PC-3 (cell line): ENCODE data around the gene FRRS1L. TPM values are rescaled to one million over a fixed set of nuclear protein-coding genes. Genes with fewer than 3 reads are reported as not detected.

Experiments
- ATAC-seq: fragments of 200-7000 bp; cut with Tn5 transposase; 2 replicates; pipeline ENCODE4 v1.9.1; 2020; ENCODE audit warnings: mild to moderate bottlenecking, moderate library complexity
- BruUV-seq: library from RNA; stranded (reverse); fragments of 400-500 nt; replicated peaks from 2 replicates; lab custom pipeline; 2021; lab: Mats Ljungman, UMichigan
- CTCF ChIA-PET: fragments of 300-600 bp; sonication (Branson Sonifier 250); formaldehyde crosslinking; loops from one replicate; lab custom pipeline; 2022; ENCODE audit warnings: antibody characterized with exemption; lab: Charles Lee
- POLR2A ChIA-PET: fragments of 300-600 bp; sonication (Branson Sonifier 250); formaldehyde crosslinking; loops from one replicate; lab custom pipeline; 2022; ENCODE audit warnings: antibody characterized with exemption; ENCODE audit not compliant: unreplicated experiment; lab: Charles Lee
- DNase-seq: peaks from one replicate; pipeline ENCODE4 v3.0.0-alpha.2; 2015
- H2AFZ ChIP-seq: fragments of 300-600 bp; sonication (generic); 2 replicates; pipeline ENCODE4 v1.6.0; 2016; ENCODE audit warnings: antibody characterized with exemption, low read length
- H3F3A ChIP-seq: fragments of 300-600 bp; sonication (generic); one replicate; pipeline ENCODE4 v1.6.0; 2017; ENCODE audit warnings: antibody characterized with exemption, low read length, control low read depth, mild to moderate bottlenecking; ENCODE audit not compliant: unreplicated experiment
- H3K27ac ChIP-seq: fragments of 300-600 bp; sonication (generic); 2 replicates; pipeline ENCODE4 v1.5.1; 2016; ENCODE audit warnings: mild to moderate bottlenecking, low read length
- H3K27me3 ChIP-seq: fragments of 300-600 bp; sonication (generic); 2 replicates; pipeline ENCODE4 v1.6.1; 2016; ENCODE audit warnings: low read length, mixed read lengths
- H3K36me3 ChIP-seq: fragments of 300-600 bp; sonication (generic); 2 replicates; pipeline ENCODE4 v1.6.1; 2016; ENCODE audit warnings: low read depth, mixed run types, low read length, mixed read lengths
- H3K4me1 ChIP-seq: fragments of 300-600 bp; sonication (generic); 2 replicates; pipeline ENCODE4 v1.5.1; 2016; ENCODE audit warnings: low read length; ENCODE audit not compliant: insufficient read depth
- H3K4me2 ChIP-seq: fragments of 300-600 bp; sonication (generic); 2 replicates; pipeline ENCODE4 v1.6.0; 2016; ENCODE audit warnings: low read length
- H3K4me3 ChIP-seq: fragments of 300-600 bp; sonication (generic); 2 replicates; pipeline ENCODE4 v1.5.1; 2016; ENCODE audit warnings: mild to moderate bottlenecking, low read length, mixed read lengths
- H3K79me2 ChIP-seq: fragments of 300-600 bp; sonication (generic); 2 replicates; pipeline ENCODE4 v1.6.1; 2017; ENCODE audit warnings: low read length, mixed read lengths
- H3K9ac ChIP-seq: fragments of 300-600 bp; sonication (generic); 2 replicates; pipeline ENCODE4 v1.6.0; 2016; ENCODE audit warnings: mild to moderate bottlenecking, low read length
- H3K9me2 ChIP-seq: fragments of 300-600 bp; sonication (generic); replicated peaks from 2 replicates; pipeline ENCODE4 v1.6.1; 2016; ENCODE audit warnings: mixed run types, low read length, mixed read lengths
- H3K9me3 ChIP-seq: fragments of 300-600 bp; sonication (generic); 2 replicates; pipeline ENCODE4 v1.6.1; 2016; ENCODE audit warnings: low read length, mixed read lengths
- H4K20me1 ChIP-seq: fragments of 300-600 bp; sonication (generic); 2 replicates; pipeline ENCODE4 v1.6.1; 2016; ENCODE audit warnings: low read length, mixed read lengths
- CTCF ChIP-seq: fragments of 300-600 bp; sonication (generic); conservative IDR thresholded peaks from 2 replicates; pipeline ENCODE4 v1.5.1; 2017; ENCODE audit warnings: antibody characterized with exemption, low read depth, mild to moderate bottlenecking, low read length
- EZH2 ChIP-seq: fragments of 300-600 bp; sonication (generic); IDR thresholded peaks from one replicate; pipeline ENCODE4 v1.6.1; 2017; ENCODE audit warnings: antibody characterized with exemption, mild to moderate bottlenecking, low read length; ENCODE audit not compliant: unreplicated experiment
- EZH2phosphoT487 ChIP-seq: fragments of 300-600 bp; sonication (generic); IDR thresholded peaks from 2 replicates; pipeline ENCODE4 v1.6.1; 2018; ENCODE audit warnings: mild to moderate bottlenecking, antibody characterized with exemption, low read length, borderline replicate concordance
- intact Hi-C: fragments of 100-400 bp; cut with micrococcal nuclease; formaldehyde crosslinking; loops from 2 replicates; pipeline ENCODE4 v1.9.0; 2023
- total RNA-seq: library from RNA; depleted of rRNA; stranded (reverse); fragments of >200 nt; gene quantifications from 2 replicates; pipeline ENCODE4 v1.2.3, GENCODE V29; 2014

Gene FRRS1L
- total RNA-seq, 1 experiment from 2014 or later: not detected

DNA sequence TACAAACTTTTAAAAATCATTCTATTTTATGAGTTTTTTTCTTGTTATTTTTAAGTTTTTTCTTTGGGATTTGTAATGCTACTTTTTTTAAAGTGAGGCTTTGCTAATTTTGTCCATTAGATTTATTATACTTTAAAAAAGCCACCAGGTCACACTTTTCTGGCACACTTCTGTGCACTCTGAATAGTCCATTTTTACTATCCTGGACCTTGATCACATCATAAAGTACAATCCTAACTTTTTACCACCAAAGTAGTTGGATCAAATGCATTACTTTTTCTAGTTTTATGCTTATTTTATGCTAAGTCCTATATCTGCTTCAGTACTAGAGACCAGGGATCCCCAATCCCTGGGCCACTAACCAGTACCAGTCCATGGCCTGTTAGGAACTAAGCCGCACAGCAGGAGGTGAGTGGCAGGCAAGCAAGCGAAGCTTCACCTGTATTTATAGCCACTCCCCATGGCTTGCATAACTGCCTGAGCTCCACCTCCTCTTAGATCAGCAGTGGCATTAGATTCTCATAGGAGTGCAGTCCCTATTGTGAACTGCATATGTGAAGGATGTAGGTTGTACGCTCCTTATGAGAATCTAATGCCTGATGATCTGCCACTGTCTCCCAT, 16.0 kb downstream of the FRRS1L start:
- Histone ChIP-seq H3K79me2 (no peaks in the 10 kb centered on the region), H3F3A (no peaks in the 10 kb centered on the region), H3K36me3 (no peaks in the 10 kb centered on the region), H3K9ac (no peak overlapping the region), H2AFZ (no peak overlapping the region), H4K20me1 (no peaks in the 10 kb centered on the region), H3K4me2 (no peak overlapping the region), H3K4me1 (no peaks in the 10 kb centered on the region), H3K27me3 (no peaks in the 10 kb centered on the region), H3K9me3 (no peaks in the 10 kb centered on the region), H3K9me2 (no peaks in the 10 kb centered on the region), H3K4me3 (no peak overlapping the region), H3K27ac (no peak overlapping the region)
- no peak for ATAC-seq
- POLR2A ChIA-PET: no interaction called here
- intact Hi-C loops: no loop called here
- DNase-seq: peak; percentile 29
- no TSS peak for BruUV-seq
- no peak for TF ChIP-seq CTCF
- no peak for TF ChIP-seq EZH2
- no peak for TF ChIP-seq EZH2phosphoT487
- CTCF ChIA-PET: no interaction called here

GRCh38 chr9:109149722-109150121, 17.3 kb downstream of the FRRS1L start:
- Histone ChIP-seq H3K4me1 (no peaks in the 10 kb centered on the region), H2AFZ (no peak overlapping the region), H3K9ac (no peak overlapping the region), H3K4me2 (no peak overlapping the region), H4K20me1 (no peaks in the 10 kb centered on the region), H3K27me3 (no peaks in the 10 kb centered on the region), H3K9me3 (no peaks in the 10 kb centered on the region), H3K9me2 (no peaks in the 10 kb centered on the region), H3K36me3 (no peaks in the 10 kb centered on the region), H3K79me2 (no peaks in the 10 kb centered on the region), H3K4me3 (no peak overlapping the region), H3F3A (no peaks in the 10 kb centered on the region), H3K27ac (no peak overlapping the region)
- intact Hi-C loops: no loop called here
- ChIA-PET POLR2A (no interaction called here), CTCF (no interaction called here)
- TF ChIP-seq CTCF (no peak), EZH2 (no peak), EZH2phosphoT487 (no peak)
- ATAC-seq (no peak), DNase-seq (no peak)
- BruUV-seq: no TSS peak

DNA sequence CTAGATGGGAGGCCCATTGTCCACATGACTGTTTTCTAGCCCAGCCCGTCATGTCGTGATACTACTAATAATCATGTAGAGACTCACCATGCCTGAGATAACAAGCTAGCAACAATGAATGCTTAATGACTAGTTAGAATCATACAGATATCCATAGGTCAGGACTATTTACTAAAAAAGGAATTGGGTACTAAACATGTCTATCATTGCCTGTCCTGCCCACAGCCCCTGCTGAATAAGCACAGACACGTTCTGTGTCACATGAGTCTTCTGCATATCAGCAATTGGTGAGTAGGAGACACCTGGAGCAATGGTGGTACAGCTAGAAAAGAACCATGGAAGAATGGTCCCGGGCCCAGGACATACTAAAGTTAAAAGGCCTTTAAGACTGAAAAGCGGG, 18.0 kb downstream of the FRRS1L start:
- Histone ChIP-seq H2AFZ (no peak overlapping the region), H3K4me3 (no peak overlapping the region), H3K4me1 (0 out of 2 replicates have a peak, but pooled peaks cover 1% of the 10 kb centered on the region), H3F3A (no peaks in the 10 kb centered on the region), H4K20me1 (no peaks in the 10 kb centered on the region), H3K27me3 (no peaks in the 10 kb centered on the region), H3K27ac (no peak overlapping the region), H3K9ac (no peak overlapping the region), H3K4me2 (no peak overlapping the region), H3K36me3 (no peaks in the 10 kb centered on the region), H3K9me3 (no peaks in the 10 kb centered on the region), H3K9me2 (no peaks in the 10 kb centered on the region), H3K79me2 (no peaks in the 10 kb centered on the region)
- intact Hi-C loops: no loop called here
- no TSS peak for BruUV-seq
- TF ChIP-seq EZH2: no peak
- no peak for TF ChIP-seq CTCF
- TF ChIP-seq EZH2phosphoT487: no peak
- ATAC-seq: no peak
- CTCF ChIA-PET: no interaction called here
- no peak for DNase-seq
- POLR2A ChIA-PET: no interaction called here
